HUES48 (cell line): Measurements from ENCODE around the gene PRSS48.

ENCODE experiments used
- H3K27ac ChIP-seq: one replicate; pipeline ENCODE4 v1.7.0; 2013; ENCODE audit warnings: low read depth, low read length, inconsistent platforms
- H3K27me3 ChIP-seq: 2 replicates; pipeline ENCODE4 v1.6.1; 2013; ENCODE audit warnings: mild to moderate bottlenecking, low read length; ENCODE audit not compliant: control insufficient read depth, insufficient read depth
- H3K36me3 ChIP-seq: 2 replicates; pipeline ENCODE4 v1.6.1; 2013; ENCODE audit warnings: low read length; ENCODE audit not compliant: control insufficient read depth, insufficient read depth
- H3K4me1 ChIP-seq: 2 replicates; pipeline ENCODE4 v1.6.1; 2013; ENCODE audit warnings: mild to moderate bottlenecking, low read length; ENCODE audit not compliant: control insufficient read depth, insufficient read depth
- H3K4me3 ChIP-seq: 2 replicates; pipeline ENCODE4 v1.5.1; 2013; ENCODE audit warnings: mild to moderate bottlenecking, low read depth, low read length
- H3K9ac ChIP-seq: 2 replicates; pipeline ENCODE4 v1.6.1; 2013; ENCODE audit warnings: mild to moderate bottlenecking, low read depth, low read length, moderate library complexity
- H3K9me3 ChIP-seq: 2 replicates; pipeline ENCODE4 v1.6.1; 2013; ENCODE audit warnings: low read length; ENCODE audit not compliant: control insufficient read depth, insufficient read depth

The PRSS48 gene

DNA sequence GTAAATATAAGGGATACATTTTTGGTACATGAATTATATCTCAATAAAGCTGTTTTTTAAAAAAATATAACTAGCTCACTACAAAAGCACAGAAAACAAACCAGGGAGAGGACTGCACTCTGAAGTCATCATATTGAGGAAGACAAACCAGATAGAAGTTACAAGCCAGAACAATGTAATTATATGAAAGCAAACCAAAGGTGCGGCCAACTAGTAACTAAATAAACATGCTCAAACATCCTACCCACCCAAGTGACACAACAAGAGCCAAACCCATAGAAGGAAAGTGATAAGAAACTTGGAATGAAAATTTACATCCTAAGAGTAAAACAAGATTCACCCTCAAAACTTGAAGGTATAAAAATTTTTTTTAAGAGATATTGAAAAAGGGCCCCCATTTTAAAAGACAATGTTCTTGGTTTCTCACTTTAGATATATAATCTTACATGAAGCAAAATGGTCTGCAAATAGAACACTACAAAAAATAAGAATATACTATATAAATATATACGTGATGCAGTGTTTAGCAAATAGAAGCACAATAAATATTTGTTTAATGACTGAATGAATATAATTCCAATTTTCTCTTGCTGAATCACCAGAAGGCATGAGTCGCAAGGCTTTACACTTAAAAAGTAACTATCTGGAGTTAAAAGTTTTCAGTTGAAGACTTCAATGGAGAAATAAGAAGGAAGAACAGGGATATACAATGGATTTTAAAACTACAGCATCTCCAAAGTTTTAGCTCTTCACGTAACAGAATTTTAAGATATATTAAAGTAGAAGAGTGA is 52.5 kb downstream of the PRSS48 start:
- Histone ChIP-seq H3K27ac (no peak overlapping the region), H3K9me3 (no peaks in the 10 kb centered on the region), H3K4me1 (peaks cover 12% of the 10 kb centered on the region; the same call in 1 of the 2 replicates), H3K9ac (no peak overlapping the region), H3K36me3 (no peaks in the 10 kb centered on the region), H3K27me3 (no peaks in the 10 kb centered on the region; the same call in 1 of the 2 replicates), H3K4me3 (no peak overlapping the region)

- Histone ChIP-seq H3K27ac (no peak overlapping the region), H3K4me1 (peaks cover 6% of the 10 kb centered on the region; the same call in 1 of the 2 replicates), H3K9me3 (no peaks in the 10 kb centered on the region)
These were observed 54.5 kb downstream of the PRSS48 start for GRCh38 chr4:151331276-151332042.

DNA sequence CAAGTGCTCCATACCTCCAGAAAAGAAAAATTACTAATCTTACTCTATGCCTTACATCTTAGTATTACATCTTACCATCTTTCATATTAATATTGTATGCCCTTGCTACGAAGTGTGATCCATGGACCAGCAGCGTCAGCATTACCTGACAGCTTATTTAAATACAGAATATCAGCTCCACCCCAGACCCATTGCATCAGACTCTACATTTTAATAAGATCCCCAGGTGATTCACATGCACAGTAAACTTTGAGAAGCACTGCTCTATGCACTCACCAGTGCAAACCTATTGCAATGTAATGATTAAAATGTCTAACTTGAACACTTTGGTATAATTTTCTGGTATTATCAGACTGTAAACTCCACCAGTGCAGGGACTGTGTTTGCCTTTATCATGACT is 62.5 kb downstream of the PRSS48 start:
- Histone ChIP-seq H3K4me3 (no peak overlapping the region), H3K9me3 (no peaks in the 10 kb centered on the region), H3K9ac (no peak overlapping the region), H3K27me3 (no peaks in the 10 kb centered on the region), H3K36me3 (no peaks in the 10 kb centered on the region), H3K27ac (no peak overlapping the region), H3K4me1 (no peaks in the 10 kb centered on the region)

More at GRCh38 chr4:151331276-151332042, 54.5 kb downstream of the PRSS48 start:
- no peaks in the 10 kb centered on the region for H3K27me3 ChIP-seq
- H3K4me3 ChIP-seq, result no peak overlapping the region
- H3K36me3 ChIP-seq, result no peaks in the 10 kb centered on the region
- H3K9ac ChIP-seq, result no peak overlapping the region

GRCh38 chr4:151340751-151341385 is 63.9 kb downstream of the PRSS48 start:
- Histone ChIP-seq H3K36me3 (no peaks in the 10 kb centered on the region), H3K4me1 (0 out of 2 replicates have a peak, but pooled peaks cover 1% of the 10 kb centered on the region), H3K9me3 (no peaks in the 10 kb centered on the region), H3K27me3 (no peaks in the 10 kb centered on the region), H3K4me3 (no peak overlapping the region), H3K9ac (no peak overlapping the region), H3K27ac (no peak overlapping the region)
